Tibial nerve (tissue), 4 donors: Measurements from ENCODE around the gene RABL3. TPM values are rescaled to one million over a fixed set of nuclear protein-coding genes. Genes with fewer than 3 reads are reported as not detected.

Source experiments
- DNase-seq, 2 donors: peaks; one replicate each; pipeline ENCODE4 v3.0.0-alpha.2; 2019; ENCODE audit warnings: low spot score in 2 of 2
- H3K27ac ChIP-seq, 4 donors: fragments of 200-600 bp; sonication (generic) in 3 of 4; one replicate each; pipeline ENCODE4 v1.5.1; 2017 to 2019; ENCODE audit warnings: mild to moderate bottlenecking in 1 of 4
- H3K27me3 ChIP-seq, 2 donors: fragments of 200-600 bp; sonication (generic) in 1 of 2; one replicate each; pipeline versions ENCODE4 v1.5.1 to v1.6.0; 2017 to 2019
- H3K36me3 ChIP-seq, 3 donors: fragments of 200-600 bp; sonication (generic); one replicate each; pipeline ENCODE4 v1.5.1; 2018 to 2019
- H3K4me1 ChIP-seq, 4 donors: fragments of 200-600 bp; sonication (generic) in 3 of 4; one replicate each; pipeline ENCODE4 v1.5.1; 2017 to 2019
- H3K4me3 ChIP-seq, 4 donors: fragments of 200-600 bp; sonication (generic) in 3 of 4; one replicate each; pipeline ENCODE4 v1.5.1; 2017 to 2019; ENCODE audit warnings: mild to moderate bottlenecking in 1 of 4, moderate library complexity in 1 of 4
- H3K9me3 ChIP-seq, 4 donors: fragments of 200-600 bp; sonication (generic) in 3 of 4; one replicate each; pipeline ENCODE4 v1.5.1; 2017 to 2019
- CTCF ChIP-seq, 5 experiments: fragments of 200-600 bp in 3 of 5; fragments of 450-650 bp in 2 of 5; sonication (generic) in 3 of 5; IDR thresholded peaks; one replicate each; pipeline ENCODE4 v1.5.1; 2016 to 2019; ENCODE audit warnings: antibody characterized with exemption in 5 of 5, mild to moderate bottlenecking in 3 of 5, moderate library complexity in 2 of 5
- EP300 ChIP-seq, 2 donors: sonication (generic); formaldehyde crosslinking; IDR thresholded peaks; one replicate each; pipeline ENCODE4 v1.6.1; 2017; ENCODE audit warnings: antibody characterized with exemption in 2 of 2, mild to moderate bottlenecking in 1 of 2
- POLR2A ChIP-seq, 2 donors: fragments of 450-650 bp; IDR thresholded peaks; one replicate each; pipeline ENCODE4 v1.6.1; 2017; ENCODE audit warnings: antibody characterized with exemption in 2 of 2, mild to moderate bottlenecking in 2 of 2, moderate library complexity in 2 of 2
- WGBS, 2 donors: methylation state at CpG; one replicate each; pipeline ENCODE4 v1.1.5; 2018; 5-methylcytosine and 5-hydroxymethylcytosine counted together
- small RNA-seq: library from RNA; depleted of rRNA; stranded (forward); fragments of <200 nt; gene quantifications from one replicate; pipeline ENCODE3, GENCODE V24; 2016
- total RNA-seq, 4 donors: library from RNA; depleted of rRNA; stranded (reverse); fragments of >200 nt; gene quantifications; one replicate each; pipeline ENCODE4 v1.1.0, GENCODE V29; 2016

Gene RABL3
- total RNA-seq, 4 donors from 2014 or later = 10.8 to 17.6 (median 15.0) TPM

DNA sequence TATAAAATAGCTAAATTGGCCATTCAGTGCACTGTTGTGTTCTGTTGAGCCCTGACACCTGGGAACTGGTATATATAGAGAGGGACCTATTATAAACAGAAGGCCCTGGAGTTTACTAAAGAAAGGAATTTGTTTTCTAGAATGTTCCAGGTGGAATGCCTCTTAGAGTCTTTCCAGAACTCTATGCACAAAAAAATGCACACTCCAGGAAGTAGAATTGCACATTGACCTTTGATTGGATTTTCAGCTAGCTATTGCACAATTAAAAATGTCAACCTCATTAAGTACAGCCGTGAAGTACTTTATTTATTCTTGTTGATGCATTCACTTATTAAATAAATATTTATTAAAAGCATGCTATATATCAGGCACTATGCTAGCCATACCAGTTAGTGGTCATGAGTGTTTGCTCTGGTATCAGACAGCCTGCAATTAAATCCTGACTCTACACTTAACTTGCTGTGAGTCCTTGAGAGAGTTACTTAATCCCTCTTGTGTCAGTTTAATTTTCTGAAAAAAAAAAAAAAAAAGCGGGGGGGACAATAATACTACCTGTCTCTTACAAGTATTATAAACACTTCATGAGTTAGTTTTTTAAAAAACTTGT lies 105.4 kb downstream of the RABL3 start:
- WGBS, 2 donors = 80 to 89% methylated on average over 2 of the region's 2 CpGs

More for the DNA sequence above, 105.4 kb downstream of the RABL3 start:
- DNase-seq = no peak
- Histone ChIP-seq H3K36me3 (no peaks in the 10 kb centered on the region), H3K27ac (no peak overlapping the region), H3K27me3 (no peaks in the 10 kb centered on the region), H3K4me1 (no peaks in the 10 kb centered on the region), H3K9me3 (no peaks in the 10 kb centered on the region), H3K4me3 (no peak overlapping the region)
- TF ChIP-seq EP300 (IDR thresholded peaks at IDR 0.05) = no peak
- no peak for TF ChIP-seq CTCF (IDR thresholded peaks at IDR 0.05)
- TF ChIP-seq POLR2A (IDR thresholded peaks at IDR 0.05) = no peak

Small RNAs within 50 kb of the gene (small RNA-seq; reads per million reads assigned to genes)
- gene MTCO1P29 = not detected
- gene MTCO2P29 = not detected

Other genes with a start within 250 kb of the RABL3 start
- 10 to 100 TPM; 44.1 to 58.8 (median 49.7) TPM for gene NDUFB4, start 146.2 kb downstream of the RABL3 start, total RNA-seq
- gene HGD, start 60.3 kb downstream of the RABL3 start, total RNA-seq = not detected
- 10 to 100 TPM in 2 of 4 donors, 1 to 10 TPM in 2; 7.6 to 12.2 (median 10.4) TPM for gene GTF2E1, start 228 bp upstream of the RABL3 start, total RNA-seq
- under 1 TPM in 2 of 4 donors, not detected in 2; 0.30 to 0.44 TPM for gene STXBP5L, start 165.7 kb upstream of the RABL3 start, total RNA-seq